CD8-positive, alpha-beta memory T cell (primary cell): ENCODE data around the gene TEX35. TPM values are rescaled to one million over a fixed set of nuclear protein-coding genes. Genes with fewer than 3 reads are reported as not detected.

Source experiments
- CTCF ChIA-PET: fragments of 350-600 bp; sonication (Branson Sonifier 250); formaldehyde crosslinking; loops from one replicate; lab custom pipeline; 2021; ENCODE audit warnings: antibody characterized with exemption; lab: Charles Lee
- POLR2A ChIA-PET: fragments of 350-600 bp; sonication (Branson Sonifier 250); formaldehyde crosslinking; loops from one replicate; lab custom pipeline; 2021; ENCODE audit warnings: antibody characterized with exemption; lab: Charles Lee
- DNase-seq, 5 donors: peaks; one replicate each; pipeline versions ENCODE4 v3.0.0 to v3.0.0-alpha.2; 2020 to 2022; ENCODE audit warnings: mixed read lengths in 1 of 5
- H3K27ac ChIP-seq: one replicate; pipeline ENCODE4 v1.7.0; 2013; ENCODE audit warnings: low read depth, mild to moderate bottlenecking, low read length, moderate library complexity
- H3K27me3 ChIP-seq: 2 replicates; pipeline ENCODE4 v1.7.0; 2013; ENCODE audit warnings: low read length, mild to moderate bottlenecking; ENCODE audit not compliant: insufficient read depth, poor library complexity, severe bottlenecking
- H3K36me3 ChIP-seq: 2 replicates; pipeline ENCODE4 v1.7.0; 2013; ENCODE audit warnings: mild to moderate bottlenecking, low read length, moderate library complexity; ENCODE audit not compliant: insufficient read depth
- H3K4me1 ChIP-seq: 2 replicates; pipeline ENCODE4 v1.7.0; 2013; ENCODE audit warnings: mild to moderate bottlenecking, low read length, moderate library complexity; ENCODE audit not compliant: insufficient read depth
- H3K4me3 ChIP-seq: 2 replicates; pipeline ENCODE4 v1.7.0; 2013; ENCODE audit warnings: mild to moderate bottlenecking, low read length
- H3K9me3 ChIP-seq: 2 replicates; pipeline ENCODE4 v1.7.0; 2013; ENCODE audit warnings: mild to moderate bottlenecking, low read length
- H3K27ac Mint-ChIP-seq, 8 donors: one replicate each; pipeline ENCODE4 v1.8.0; 2020 to 2021; ENCODE audit warnings: mixed read lengths in 8 of 8, mild to moderate bottlenecking in 6 of 8, inconsistent platforms in 3 of 8, moderate library complexity in 3 of 8
- H3K27me3 Mint-ChIP-seq, 2 donors: one replicate each; pipeline ENCODE4 v1.8.0; 2020 to 2021; ENCODE audit warnings: mixed read lengths in 2 of 2, mild to moderate bottlenecking in 1 of 2, moderate library complexity in 1 of 2
- H3K36me3 Mint-ChIP-seq, 3 donors: one replicate each; pipeline ENCODE4 v1.8.0; 2020 to 2021; ENCODE audit warnings: mixed read lengths in 3 of 3, inconsistent platforms in 1 of 3, mild to moderate bottlenecking in 1 of 3
- H3K4me1 Mint-ChIP-seq, 3 donors: one replicate each; pipeline ENCODE4 v1.8.0; 2020 to 2021; ENCODE audit warnings: mixed read lengths in 3 of 3, inconsistent platforms in 1 of 3, mild to moderate bottlenecking in 1 of 3
- H3K4me3 Mint-ChIP-seq, 7 donors: one replicate each; pipeline ENCODE4 v1.8.0; 2020 to 2021; ENCODE audit warnings: mixed read lengths in 7 of 7, mild to moderate bottlenecking in 6 of 7, moderate library complexity in 4 of 7, inconsistent platforms in 2 of 7
- H3K9me3 Mint-ChIP-seq, 5 donors: one replicate each; pipeline ENCODE4 v1.8.0; 2020 to 2022; ENCODE audit warnings: mixed read lengths in 5 of 5, mild to moderate bottlenecking in 3 of 5, moderate library complexity in 2 of 5, inconsistent platforms in 1 of 5
- polyA plus RNA-seq: library from polyadenylated mRNA; unstranded; fragments of 300-500 nt; fragmentation: Illumina TruSeq; gene quantifications from one replicate; pipeline ENCODE4 v1.2.3, GENCODE V29; 2021
- total RNA-seq, 2 experiments: library from RNA; stranded (reverse); gene quantifications; one replicate each; pipeline ENCODE4 v1.2.3, GENCODE V29; 2021

TEX35 gene
- total and polyA plus RNA-seq, 3 experiments from 2014 or later: not detected

- H3K27me3 Mint-ChIP-seq: peaks cover 7 to 15% of the 10 kb centered on the region in 2 donors
- Histone ChIP-seq H3K27me3 (no peaks in the 10 kb centered on the region), H3K36me3 (no peaks in the 10 kb centered on the region), H3K4me1 (no peaks in the 10 kb centered on the region), H3K9me3 (no peaks in the 10 kb centered on the region), H3K27ac (no peak overlapping the region), H3K4me3 (no peak overlapping the region)
- DNase-seq: no peak
- ChIA-PET CTCF (no interaction called here), POLR2A (no interaction called here)
- no peak overlapping the region for H3K4me3 Mint-ChIP-seq
- peaks cover 0 to 2% (median 0%) of the 10 kb centered on the region in 3 donors for H3K4me1 Mint-ChIP-seq
- H3K9me3 Mint-ChIP-seq: no peaks in the 10 kb centered on the region
- no peak overlapping the region for H3K27ac Mint-ChIP-seq
- no peaks in the 10 kb centered on the region for H3K36me3 Mint-ChIP-seq
Measured at GRCh38 chr1:178489399-178489798, 23.5 kb upstream of the TEX35 start.

- Mint-ChIP-seq H3K27ac (no peak overlapping the region), H3K36me3 (no peaks in the 10 kb centered on the region), H3K4me1 (peaks cover 0 to 2% (median 0%) of the 10 kb centered on the region in 3 donors), H3K9me3 (no peaks in the 10 kb centered on the region), H3K4me3 (no peak overlapping the region), H3K27me3 (peaks cover 7 to 15% of the 10 kb centered on the region in 2 donors)
- Histone ChIP-seq H3K4me3 (no peak overlapping the region), H3K4me1 (no peaks in the 10 kb centered on the region), H3K27ac (no peak overlapping the region), H3K27me3 (no peaks in the 10 kb centered on the region), H3K36me3 (no peaks in the 10 kb centered on the region), H3K9me3 (no peaks in the 10 kb centered on the region)
- POLR2A ChIA-PET: no interaction called here
- no peak for DNase-seq
- CTCF ChIA-PET: no interaction called here
Measured at GRCh38 chr1:178490136-178490535, 22.8 kb upstream of the TEX35 start.

- Mint-ChIP-seq H3K4me1 (peaks cover 0 to 2% (median 0%) of the 10 kb centered on the region in 3 donors), H3K36me3 (no peaks in the 10 kb centered on the region), H3K9me3 (no peaks in the 10 kb centered on the region), H3K27ac (no peak overlapping the region), H3K4me3 (no peak overlapping the region), H3K27me3 (peaks cover 7 to 15% of the 10 kb centered on the region in 2 donors)
- no peaks in the 10 kb centered on the region for H3K9me3 ChIP-seq
- no peaks in the 10 kb centered on the region for H3K36me3 ChIP-seq
- ChIA-PET CTCF (no interaction called here), POLR2A (no interaction called here)
- H3K27me3 ChIP-seq: no peaks in the 10 kb centered on the region
- H3K4me1 ChIP-seq: no peaks in the 10 kb centered on the region
- H3K27ac ChIP-seq: no peak overlapping the region
- no peak overlapping the region for H3K4me3 ChIP-seq
- no peak for DNase-seq
Measured at GRCh38 chr1:178490967-178491366, 21.9 kb upstream of the TEX35 start.

- Mint-ChIP-seq H3K36me3 (no peaks in the 10 kb centered on the region), H3K9me3 (no peaks in the 10 kb centered on the region), H3K4me1 (peaks cover 0 to 2% (median 0%) of the 10 kb centered on the region in 3 donors), H3K27ac (peak overlapping the region in 1 of 8 donors; percentile 50), H3K4me3 (no peak overlapping the region), H3K27me3 (peaks cover 4 to 15% of the 10 kb centered on the region in 2 donors)
- CTCF ChIA-PET: no interaction called here
- no peak overlapping the region for H3K27ac ChIP-seq
- no peak overlapping the region for H3K4me3 ChIP-seq
- H3K4me1 ChIP-seq: no peaks in the 10 kb centered on the region
- H3K9me3 ChIP-seq: no peaks in the 10 kb centered on the region
- H3K36me3 ChIP-seq: no peaks in the 10 kb centered on the region
- POLR2A ChIA-PET: no interaction called here
- H3K27me3 ChIP-seq: no peaks in the 10 kb centered on the region
- no peak for DNase-seq
Measured at GRCh38 chr1:178491721-178492120, 21.2 kb upstream of the TEX35 start.

- no peak overlapping the region for H3K27ac Mint-ChIP-seq
- CTCF ChIA-PET: no interaction called here
- POLR2A ChIA-PET: no interaction called here
Measured at GRCh38 chr1:178492341-178492740, 20.6 kb upstream of the TEX35 start.

DNA sequence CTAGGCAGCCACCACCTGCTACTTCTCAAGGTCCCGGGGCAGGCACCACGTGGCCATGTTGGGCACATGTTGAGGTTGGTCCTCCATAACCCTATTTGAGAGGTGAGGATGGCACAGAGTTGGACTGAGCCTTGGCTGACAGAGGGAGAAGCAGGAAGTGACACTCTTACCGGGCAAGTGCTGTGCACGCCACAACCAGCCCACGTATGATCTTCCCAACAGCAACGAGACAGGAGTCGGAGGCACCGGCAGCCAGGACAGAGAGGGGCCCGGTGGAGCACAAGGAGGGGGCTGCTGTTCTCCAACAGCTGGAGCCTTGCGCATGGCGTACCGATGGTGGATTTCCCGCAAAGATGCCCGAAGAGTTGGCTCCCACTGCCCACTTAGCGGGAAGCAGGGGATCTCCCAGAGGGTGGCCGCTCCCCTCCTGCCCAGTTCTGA lies 19.6 kb upstream of the TEX35 start:
- Histone ChIP-seq H3K36me3 (no peaks in the 10 kb centered on the region), H3K27ac (no peak overlapping the region), H3K4me1 (no peaks in the 10 kb centered on the region), H3K27me3 (no peaks in the 10 kb centered on the region), H3K9me3 (no peaks in the 10 kb centered on the region), H3K4me3 (no peak overlapping the region)
- DNase-seq: no peak
- H3K4me3 Mint-ChIP-seq: no peak overlapping the region
- no peaks in the 10 kb centered on the region for H3K9me3 Mint-ChIP-seq
- no peak overlapping the region for H3K27ac Mint-ChIP-seq
- H3K36me3 Mint-ChIP-seq: no peaks in the 10 kb centered on the region
- peaks cover 0 to 8% of the 10 kb centered on the region in 2 donors for H3K27me3 Mint-ChIP-seq
- no peaks in the 10 kb centered on the region for H3K4me1 Mint-ChIP-seq
- POLR2A ChIA-PET: no interaction called here
- CTCF ChIA-PET: no interaction called here

More at GRCh38 chr1:178492341-178492740, 20.6 kb upstream of the TEX35 start:
- Histone ChIP-seq H3K4me1 (no peaks in the 10 kb centered on the region), H3K4me3 (no peak overlapping the region), H3K9me3 (no peaks in the 10 kb centered on the region), H3K36me3 (no peaks in the 10 kb centered on the region), H3K27ac (no peak overlapping the region), H3K27me3 (no peaks in the 10 kb centered on the region)
- Mint-ChIP-seq H3K36me3 (no peaks in the 10 kb centered on the region), H3K4me3 (no peak overlapping the region), H3K9me3 (no peaks in the 10 kb centered on the region), H3K4me1 (peaks cover 0 to 2% (median 0%) of the 10 kb centered on the region in 3 donors), H3K27me3 (peaks cover 3 to 17% of the 10 kb centered on the region in 2 donors)
- DNase-seq: no peak

DNA sequence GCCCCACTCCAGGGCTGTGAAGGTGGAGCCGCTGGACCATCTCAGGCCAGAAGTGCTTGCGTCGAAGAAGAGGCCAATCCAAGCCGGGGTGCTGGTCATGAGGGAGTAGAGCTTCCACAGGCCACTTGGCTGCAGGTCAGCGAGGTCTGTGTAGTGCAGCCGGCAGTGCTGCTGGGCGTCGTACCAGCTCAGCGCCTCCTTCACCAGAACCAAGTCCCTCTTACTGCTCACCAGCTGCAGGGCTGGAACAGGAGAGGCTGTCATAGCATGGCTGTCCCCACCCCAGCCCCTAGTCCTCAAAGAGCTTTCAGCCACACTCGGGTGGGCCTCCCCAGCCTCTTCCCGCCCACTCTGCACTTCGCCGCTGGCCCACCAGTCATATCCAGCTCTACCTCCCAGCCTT lies 18.3 kb upstream of the TEX35 start:
- H3K27ac ChIP-seq: no peak overlapping the region
- Mint-ChIP-seq H3K27me3 (peaks cover 0 to 3% of the 10 kb centered on the region in 2 donors), H3K27ac (no peak overlapping the region), H3K4me1 (no peaks in the 10 kb centered on the region), H3K36me3 (no peaks in the 10 kb centered on the region), H3K4me3 (no peak overlapping the region), H3K9me3 (no peaks in the 10 kb centered on the region)
- no peaks in the 10 kb centered on the region for H3K4me1 ChIP-seq
- CTCF ChIA-PET: no interaction called here
- POLR2A ChIA-PET: no interaction called here
- no peaks in the 10 kb centered on the region for H3K27me3 ChIP-seq
- DNase-seq: no peak
- no peaks in the 10 kb centered on the region for H3K9me3 ChIP-seq
- H3K36me3 ChIP-seq: no peaks in the 10 kb centered on the region
- no peak overlapping the region for H3K4me3 ChIP-seq

GRCh38 chr1:178495158-178495557 lies 17.8 kb upstream of the TEX35 start:
- H3K27me3 ChIP-seq: no peaks in the 10 kb centered on the region
- Mint-ChIP-seq H3K36me3 (no peaks in the 10 kb centered on the region), H3K27me3 (peaks cover 0 to 3% of the 10 kb centered on the region in 2 donors), H3K4me1 (no peaks in the 10 kb centered on the region), H3K4me3 (no peak overlapping the region), H3K9me3 (no peaks in the 10 kb centered on the region), H3K27ac (no peak overlapping the region)
- H3K27ac ChIP-seq: no peak overlapping the region
- DNase-seq: no peak
- H3K36me3 ChIP-seq: no peaks in the 10 kb centered on the region
- H3K4me1 ChIP-seq: no peaks in the 10 kb centered on the region
- ChIA-PET CTCF (no interaction called here), POLR2A (no interaction called here)
- no peaks in the 10 kb centered on the region for H3K9me3 ChIP-seq
- H3K4me3 ChIP-seq: no peak overlapping the region
